MCF 10A (cell line): ENCODE data around the gene HYKK. TPM values are rescaled to one million over a fixed set of nuclear protein-coding genes. Genes with fewer than 3 reads are reported as not detected.

ENCODE experiments used
- BruUV-seq: library from RNA; stranded (reverse); fragments of 400-500 nt; replicated peaks from 2 replicates; lab custom pipeline; 2021; lab: Mats Ljungman, UMichigan
- CTCF ChIA-PET: fragments of 300-600 bp; sonication (Branson Sonifier 250); formaldehyde crosslinking; extraction: SDS; loops from one replicate; lab custom pipeline; 2021; ENCODE audit warnings: antibody characterized with exemption, inconsistent platforms; lab: Yijun Ruan, JAX
- POLR2A ChIA-PET: fragments of 300-600, 350-650 bp; sonication (Branson Sonifier 250); formaldehyde crosslinking; extraction: SDS; loops from one replicate; lab custom pipeline; 2020; ENCODE audit warnings: antibody characterized with exemption, inconsistent platforms; lab: Yijun Ruan, JAX
- DNase-seq: peaks from one replicate; pipeline ENCODE4 v3.0.0-alpha.2; 2018; ENCODE audit not compliant: unreplicated experiment
- H3K27ac Mint-ChIP-seq: one replicate; pipeline ENCODE4 v1.8.0; 2022; ENCODE audit warnings: mild to moderate bottlenecking, low read depth, mixed read lengths; ENCODE audit not compliant: unreplicated experiment
- H3K27me3 Mint-ChIP-seq: one replicate; pipeline ENCODE4 v1.8.0; 2022; ENCODE audit warnings: mixed read lengths; ENCODE audit not compliant: insufficient read depth, unreplicated experiment
- H3K36me3 Mint-ChIP-seq: one replicate; pipeline ENCODE4 v1.8.0; 2022; ENCODE audit warnings: mild to moderate bottlenecking, moderate library complexity, mixed read lengths; ENCODE audit not compliant: insufficient read depth, unreplicated experiment
- H3K4me1 Mint-ChIP-seq: one replicate; pipeline ENCODE4 v1.8.0; 2022; ENCODE audit warnings: mixed read lengths; ENCODE audit not compliant: insufficient read depth, unreplicated experiment
- H3K4me3 Mint-ChIP-seq: one replicate; pipeline ENCODE4 v1.8.0; 2022; ENCODE audit warnings: mild to moderate bottlenecking, moderate library complexity, mixed read lengths; ENCODE audit not compliant: unreplicated experiment
- H3K9me3 Mint-ChIP-seq: one replicate; pipeline ENCODE4 v1.8.0; 2022; ENCODE audit warnings: mixed read lengths; ENCODE audit not compliant: unreplicated experiment
- intact Hi-C: fragments of 100-400 bp; cut with micrococcal nuclease; formaldehyde crosslinking; loops from 2 replicates; pipeline ENCODE4 v1.14.1; 2022
- total RNA-seq: library from RNA; stranded (reverse); gene quantifications from 2 replicates; pipeline ENCODE4 v1.2.3, GENCODE V29; 2022
- TF ChIP-seq, protein P1 (sequence below): fragments of 200-600 bp; IDR thresholded peaks from one replicate; pipeline ENCODE4 v1.8.0; 2022; ENCODE audit warnings: antibody characterized with exemption, mild to moderate bottlenecking; ENCODE audit not compliant: unreplicated experiment

The HYKK gene
- total RNA-seq, 1 experiment from 2014 or later, result 1.2 TPM

DNA sequence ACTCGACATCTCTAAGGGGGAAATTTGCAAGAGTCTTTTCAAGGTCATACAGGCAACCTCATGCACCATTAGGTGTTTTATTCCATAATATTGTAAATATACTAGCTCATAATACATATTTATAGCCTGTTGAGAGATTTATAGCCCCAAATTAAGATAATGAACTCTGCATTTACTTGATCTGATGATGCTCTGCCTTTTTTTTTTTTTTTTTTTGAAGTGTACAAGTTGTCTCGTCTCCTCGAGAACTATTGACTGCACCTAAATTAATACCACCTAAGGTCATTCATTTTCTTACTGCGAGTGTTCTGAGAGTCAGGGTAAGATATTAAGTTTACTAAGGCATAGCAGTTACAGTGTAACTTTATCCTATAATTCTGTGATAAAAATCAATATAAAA is 64.0 kb downstream of the HYKK start:
- Mint-ChIP-seq H3K4me3 (no peak overlapping the region), H3K27me3 (no peaks in the 10 kb centered on the region), H3K4me1 (peaks cover 5% of the 10 kb centered on the region), H3K27ac (no peak overlapping the region), H3K9me3 (no peaks in the 10 kb centered on the region), H3K36me3 (no peaks in the 10 kb centered on the region)
- no peak for DNase-seq
- ChIA-PET CTCF (interaction anchor here (0.6 to 0.9 kb wide), 2 partner anchors 436 to 457 kb away, joined by 3 read pairs; no protein-coding TSS in a partner anchor), POLR2A (no interaction called here)
- intact Hi-C loops, result no loop called here
- TF ChIP-seq, protein P1, sequence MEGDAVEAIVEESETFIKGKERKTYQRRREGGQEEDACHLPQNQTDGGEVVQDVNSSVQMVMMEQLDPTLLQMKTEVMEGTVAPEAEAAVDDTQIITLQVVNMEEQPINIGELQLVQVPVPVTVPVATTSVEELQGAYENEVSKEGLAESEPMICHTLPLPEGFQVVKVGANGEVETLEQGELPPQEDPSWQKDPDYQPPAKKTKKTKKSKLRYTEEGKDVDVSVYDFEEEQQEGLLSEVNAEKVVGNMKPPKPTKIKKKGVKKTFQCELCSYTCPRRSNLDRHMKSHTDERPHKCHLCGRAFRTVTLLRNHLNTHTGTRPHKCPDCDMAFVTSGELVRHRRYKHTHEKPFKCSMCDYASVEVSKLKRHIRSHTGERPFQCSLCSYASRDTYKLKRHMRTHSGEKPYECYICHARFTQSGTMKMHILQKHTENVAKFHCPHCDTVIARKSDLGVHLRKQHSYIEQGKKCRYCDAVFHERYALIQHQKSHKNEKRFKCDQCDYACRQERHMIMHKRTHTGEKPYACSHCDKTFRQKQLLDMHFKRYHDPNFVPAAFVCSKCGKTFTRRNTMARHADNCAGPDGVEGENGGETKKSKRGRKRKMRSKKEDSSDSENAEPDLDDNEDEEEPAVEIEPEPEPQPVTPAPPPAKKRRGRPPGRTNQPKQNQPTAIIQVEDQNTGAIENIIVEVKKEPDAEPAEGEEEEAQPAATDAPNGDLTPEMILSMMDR, result no peak
- no TSS peak for BruUV-seq

GRCh38 chr15:78573416-78573815 is 66.0 kb downstream of the HYKK start:
- Mint-ChIP-seq H3K9me3 (no peaks in the 10 kb centered on the region), H3K27ac (no peak overlapping the region), H3K36me3 (no peaks in the 10 kb centered on the region), H3K4me1 (no peaks in the 10 kb centered on the region), H3K4me3 (no peak overlapping the region), H3K27me3 (no peaks in the 10 kb centered on the region)
- no peak for DNase-seq
- ChIA-PET POLR2A (interaction anchor here (1.4 to 2.4 kb wide), 2 partner anchors 8 to 34 kb away, joined by 4 to 10 read pairs; partner anchors contain the start of genes CHRNA5 and PSMA4), CTCF (no interaction called here)
- TF ChIP-seq, protein P1, result no peak
- intact Hi-C loops, result no loop called here
- BruUV-seq, result no TSS peak

DNA sequence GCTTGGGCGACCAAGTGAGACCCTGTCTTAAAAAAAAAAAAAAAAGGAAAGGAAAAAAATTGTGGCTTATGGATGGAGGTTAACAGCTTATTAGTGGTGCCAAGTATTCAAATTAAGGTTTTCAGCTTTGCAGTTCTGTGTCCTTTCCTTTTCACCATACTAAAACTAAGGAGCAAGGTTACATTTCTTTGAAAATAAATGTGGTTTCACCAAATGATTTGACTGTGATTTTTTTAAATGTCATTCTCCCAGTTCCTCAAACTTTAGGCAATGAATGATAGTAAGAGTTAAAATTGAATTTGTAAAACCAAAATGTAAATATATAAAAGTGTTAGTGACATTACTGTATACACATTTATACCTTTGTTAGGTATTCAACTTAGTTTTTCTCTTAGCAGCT is 67.6 kb downstream of the HYKK start:
- Mint-ChIP-seq H3K9me3 (no peaks in the 10 kb centered on the region), H3K27ac (no peak overlapping the region), H3K4me1 (no peaks in the 10 kb centered on the region), H3K4me3 (no peak overlapping the region), H3K27me3 (no peaks in the 10 kb centered on the region), H3K36me3 (no peaks in the 10 kb centered on the region)
- DNase-seq, result no peak
- CTCF ChIA-PET, result interaction anchor here (1.7 kb wide), 1 partner anchor 10 kb away, joined by 11 read pairs; the partner anchor contains the start of gene CHRNA5
- TF ChIP-seq, protein P1, result no peak
- POLR2A ChIA-PET, result interaction anchor here (0.6 to 2.4 kb wide), 4 partner anchors 9 to 235 kb away, joined by 3 to 10 read pairs (median 4); partner anchors contain the start of genes CHRNA5 and PSMA4
- BruUV-seq, result no TSS peak
- intact Hi-C loops, result no loop called here

Other genes starting within 250 kb of the HYKK start
- not detected in 2 replicates for gene DNAJA4, start 243.0 kb upstream of the HYKK start, total RNA-seq
- 54.3 and 56.2 TPM in 2 replicates for gene SKIC8, start 208.0 kb upstream of the HYKK start, total RNA-seq
- gene CRABP1, start 167.2 kb upstream of the HYKK start, total RNA-seq, result not detected in 2 replicates
- 43.4 and 50.1 TPM in 2 replicates for gene IREB2, start 69.4 kb upstream of the HYKK start, total RNA-seq
- gene PSMA4, start 32.9 kb downstream of the HYKK start, total RNA-seq, result 221 and 261 TPM in 2 replicates
- 1.9 and 2.3 TPM in 2 replicates for gene CHRNA5, start 57.9 kb downstream of the HYKK start, total RNA-seq
- not detected in 2 replicates for gene CHRNA3, start 113.4 kb downstream of the HYKK start, total RNA-seq
- gene CHRNB4, start 133.6 kb downstream of the HYKK start, total RNA-seq, result not detected in 2 replicates